DMS153 (cell line): Measurements from ENCODE around the gene SIMC1.

Experiments used
- DNase-seq: peaks from one replicate; lab custom pipeline; 2025; lab: John Stamatoyannopoulos, UW

SIMC1 gene

DNA sequence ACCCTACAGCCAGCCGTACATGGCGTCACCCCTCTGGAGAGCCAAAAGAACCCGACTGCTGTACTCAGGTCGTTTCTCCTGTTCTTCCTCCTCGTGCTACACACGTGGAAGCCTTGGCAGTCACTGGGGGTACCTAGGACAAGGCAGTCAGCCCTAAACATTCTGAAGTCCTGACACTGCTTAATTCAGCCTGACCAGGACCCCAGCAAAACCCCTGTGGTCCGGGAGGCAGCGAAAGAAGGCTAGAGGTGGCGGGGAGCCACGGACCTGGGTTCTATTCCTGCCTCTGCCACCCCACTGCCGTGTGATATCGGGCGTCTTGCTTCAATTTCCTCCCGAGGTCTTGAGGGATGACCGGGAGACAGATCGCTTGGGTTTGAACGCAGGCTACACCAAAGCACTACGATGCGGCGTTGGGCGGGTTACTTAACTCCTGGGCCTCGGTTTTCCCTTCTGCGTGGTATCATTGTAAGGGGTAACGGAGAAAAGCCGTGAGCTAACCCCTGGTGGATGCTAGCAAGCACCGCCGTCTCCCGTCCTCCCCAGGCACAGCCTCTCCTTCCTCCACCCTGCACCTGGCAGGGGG lies 126.6 kb downstream of the SIMC1 start:
- no peak for DNase-seq

DNA sequence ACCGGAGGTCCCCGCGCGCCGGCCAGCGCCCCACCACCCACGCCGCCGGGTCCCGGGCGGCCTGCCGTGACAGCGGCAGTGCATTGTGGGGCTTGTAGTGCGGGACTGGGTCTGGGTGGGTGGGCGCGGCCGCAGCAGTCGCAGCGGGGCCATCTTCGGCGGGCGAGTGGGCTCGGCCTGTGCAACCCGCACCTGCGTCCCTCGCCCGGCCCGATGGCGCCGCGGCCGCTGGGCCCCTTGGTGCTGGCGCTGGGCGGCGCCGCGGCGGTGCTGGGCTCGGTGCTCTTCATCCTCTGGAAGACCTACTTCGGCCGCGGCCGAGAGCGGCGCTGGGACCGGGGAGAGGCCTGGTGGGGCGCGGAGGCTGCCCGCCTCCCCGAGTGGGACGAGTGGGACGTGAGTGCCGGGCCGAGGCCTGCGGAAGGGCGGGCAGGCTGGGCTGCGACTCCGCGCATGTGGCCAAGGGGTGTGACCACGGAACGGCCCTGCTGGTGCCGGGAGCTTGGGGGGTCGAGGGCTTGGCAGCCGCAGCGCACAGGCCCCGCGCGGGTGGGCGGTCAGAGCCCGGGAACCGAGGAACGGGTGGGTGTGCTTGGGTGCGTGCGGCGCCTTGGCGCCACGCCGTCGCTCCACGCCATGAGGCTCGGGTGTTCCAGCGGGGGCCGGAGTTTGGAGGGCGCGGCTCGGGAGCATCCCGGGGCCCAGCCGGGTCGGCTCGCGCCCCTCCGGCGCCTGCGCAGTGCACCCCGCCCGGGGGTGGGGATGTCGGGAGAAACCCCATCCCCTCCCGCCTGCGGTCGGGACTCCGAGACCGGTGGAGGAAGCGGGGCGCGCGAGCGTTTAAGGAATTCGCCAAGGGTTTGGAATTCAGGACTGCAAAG lies 127.4 kb downstream of the SIMC1 start, which contains the start of gene ARL10:
TSS of gene ARL10 (plus strand) at position 137 of the 881 bp plus-strand sequence. CDS start at position 214, 77 bp downstream.
- DNase-seq = no peak

DNA sequence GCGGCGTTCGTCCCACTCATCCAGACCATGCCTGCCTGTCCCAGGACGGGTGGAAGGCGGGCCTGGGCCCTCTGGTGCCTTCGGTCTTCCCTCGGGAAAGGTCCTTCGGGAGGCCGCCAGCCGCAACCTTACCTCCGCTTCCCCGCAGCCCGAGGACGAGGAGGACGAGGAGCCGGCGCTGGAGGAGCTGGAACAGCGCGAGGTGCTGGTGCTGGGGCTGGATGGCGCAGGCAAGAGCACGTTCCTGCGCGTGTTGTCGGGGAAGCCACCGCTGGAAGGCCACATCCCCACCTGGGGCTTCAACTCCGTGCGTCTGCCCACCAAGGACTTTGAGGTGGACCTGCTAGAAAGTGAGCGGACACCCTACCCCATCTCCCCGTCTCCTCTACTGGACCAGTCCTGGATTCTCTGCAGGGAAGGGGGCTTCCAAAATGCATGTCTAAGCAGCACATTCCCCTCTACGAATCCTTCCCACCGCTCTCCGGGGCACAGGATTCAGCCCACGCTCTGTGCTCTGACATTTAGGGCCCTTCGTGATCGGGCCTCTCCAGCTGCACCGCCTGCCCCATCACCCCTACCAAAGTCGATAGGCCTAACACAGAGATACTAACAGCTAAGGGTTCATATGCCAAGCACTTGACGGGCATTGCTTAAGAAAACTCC lies 128.1 kb downstream of the SIMC1 start:
- no peak for DNase-seq

DNA sequence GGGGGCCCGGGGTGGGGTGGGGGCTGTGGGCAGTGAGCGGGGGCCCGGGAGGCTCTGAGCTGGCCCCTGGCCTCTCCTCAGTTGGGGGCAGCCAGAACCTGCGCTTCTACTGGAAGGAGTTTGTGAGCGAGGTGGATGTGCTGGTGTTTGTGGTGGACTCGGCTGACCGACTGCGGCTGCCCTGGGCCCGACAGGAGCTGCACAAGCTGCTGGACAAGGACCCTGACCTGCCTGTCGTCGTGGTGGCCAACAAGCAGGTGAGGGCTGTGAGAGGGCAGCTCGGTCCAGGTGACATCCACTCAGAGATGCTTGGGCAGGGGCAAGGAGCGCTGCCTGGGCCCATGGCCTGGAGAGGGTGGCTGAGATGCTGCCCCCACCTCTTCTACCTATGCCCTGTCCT lies 130.5 kb downstream of the SIMC1 start:
- DNase-seq = no peak

DNA sequence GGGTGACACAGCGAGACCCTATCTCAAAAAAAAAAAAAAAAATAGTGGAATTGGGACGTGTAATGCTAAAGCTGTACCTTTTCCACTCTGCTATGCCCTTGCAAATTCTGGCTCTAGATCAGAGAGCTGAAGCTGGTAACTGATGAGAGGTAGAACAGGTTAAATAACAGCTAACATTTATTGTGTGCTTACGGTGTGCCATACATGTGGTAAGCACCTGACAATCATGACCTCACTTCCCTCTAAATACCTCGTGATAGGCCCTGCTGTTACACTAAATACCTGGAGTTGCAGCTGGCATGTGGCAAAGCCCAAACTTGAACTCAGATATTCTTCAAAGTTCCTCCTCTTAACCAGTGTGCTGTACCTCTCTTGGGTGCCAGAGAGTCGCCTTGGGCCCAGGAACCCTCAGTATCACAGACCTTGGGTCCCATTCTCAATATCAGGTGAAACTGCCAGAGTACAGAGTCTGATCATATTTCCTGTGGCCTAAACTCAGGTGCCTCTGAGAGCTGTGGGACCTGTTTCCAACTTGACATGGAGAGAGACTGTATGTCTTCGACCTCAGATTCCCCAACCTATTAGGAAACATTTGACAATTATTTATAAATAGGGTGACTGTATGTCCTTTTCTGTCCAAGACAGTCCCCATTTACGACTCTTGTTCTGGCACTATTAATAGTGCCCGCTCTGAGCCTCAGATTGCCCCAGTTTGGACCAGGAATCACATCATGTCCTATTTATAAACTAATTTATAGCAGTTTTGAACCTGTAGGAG lies 131.9 kb downstream of the SIMC1 start:
- DNase-seq = no peak

DNA sequence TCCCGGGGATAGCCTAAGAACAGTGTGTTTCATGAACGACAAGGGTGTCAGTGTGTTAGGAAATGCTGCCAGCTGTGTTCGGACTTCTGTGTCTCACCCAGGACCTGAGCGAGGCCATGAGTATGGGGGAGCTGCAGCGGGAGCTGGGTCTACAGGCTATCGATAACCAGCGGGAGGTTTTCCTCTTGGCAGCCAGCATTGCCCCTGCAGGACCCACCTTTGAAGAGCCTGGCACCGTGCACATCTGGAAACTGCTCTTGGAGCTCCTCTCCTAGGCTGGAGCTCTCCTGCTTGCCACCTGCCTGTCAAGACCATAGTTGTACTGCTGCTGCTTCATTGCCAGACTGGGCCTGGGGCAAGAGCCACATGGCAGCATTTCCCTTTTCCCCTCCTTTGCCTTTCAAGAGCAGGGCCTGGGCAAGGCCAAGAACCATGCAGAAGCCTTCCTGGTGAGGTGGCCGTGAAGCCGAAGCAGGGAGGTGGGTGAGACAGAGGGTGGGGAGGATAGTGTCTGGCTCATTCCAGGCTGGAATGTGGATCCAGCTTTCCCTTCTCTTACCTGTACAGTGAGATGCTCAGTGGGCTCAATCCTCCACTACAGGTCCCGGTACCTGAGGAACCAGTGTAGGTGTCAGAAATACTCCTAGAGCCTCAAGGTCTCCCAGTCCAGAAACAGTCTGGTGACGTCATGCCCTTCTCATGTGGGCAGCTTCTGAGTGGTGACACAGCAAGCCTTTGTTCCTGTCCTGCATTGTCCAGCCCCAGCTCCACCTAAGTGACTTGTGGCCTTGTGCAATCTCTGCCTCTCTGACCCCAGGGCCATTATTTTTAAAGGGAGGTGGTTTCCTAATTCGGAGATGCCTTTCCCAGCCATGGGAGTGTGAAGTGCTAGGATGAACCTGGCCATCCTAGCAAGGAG lies 133.7 kb downstream of the SIMC1 start:
- no peak for DNase-seq

DNA sequence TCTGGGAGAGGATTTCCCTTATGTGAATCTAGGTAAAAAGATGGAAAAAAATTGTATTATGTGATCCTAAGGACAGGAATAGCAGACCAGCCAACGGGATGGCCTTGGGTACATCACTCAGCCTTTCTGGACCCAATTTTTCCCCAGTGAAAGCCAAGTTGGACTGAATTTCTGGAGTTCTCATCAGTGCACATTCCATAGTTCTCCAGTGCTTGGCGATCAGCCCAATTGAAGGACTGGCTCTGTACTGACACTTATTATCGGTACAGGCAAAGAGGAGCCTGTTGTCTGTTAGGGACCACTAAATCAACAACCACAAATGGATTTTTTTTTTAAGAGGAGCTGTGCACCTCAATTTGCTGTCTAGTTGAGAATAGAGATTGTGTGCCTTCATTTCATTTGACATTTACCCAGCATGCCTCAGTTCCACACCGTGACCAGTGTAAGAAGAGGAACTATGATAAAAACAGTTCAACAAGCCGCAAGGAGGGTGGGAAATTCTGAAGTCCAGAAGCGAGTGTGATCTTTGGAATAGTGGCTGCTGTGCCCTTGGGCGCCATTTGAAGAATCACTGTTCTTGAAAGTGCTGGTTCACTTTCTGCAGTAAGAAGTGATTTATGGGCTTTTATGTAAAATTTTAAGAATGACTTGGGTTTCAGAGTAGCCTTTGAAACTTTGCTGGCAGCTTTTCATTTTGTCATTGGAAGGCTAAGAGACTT lies 135.0 kb downstream of the SIMC1 start:
- no peak for DNase-seq

DNA sequence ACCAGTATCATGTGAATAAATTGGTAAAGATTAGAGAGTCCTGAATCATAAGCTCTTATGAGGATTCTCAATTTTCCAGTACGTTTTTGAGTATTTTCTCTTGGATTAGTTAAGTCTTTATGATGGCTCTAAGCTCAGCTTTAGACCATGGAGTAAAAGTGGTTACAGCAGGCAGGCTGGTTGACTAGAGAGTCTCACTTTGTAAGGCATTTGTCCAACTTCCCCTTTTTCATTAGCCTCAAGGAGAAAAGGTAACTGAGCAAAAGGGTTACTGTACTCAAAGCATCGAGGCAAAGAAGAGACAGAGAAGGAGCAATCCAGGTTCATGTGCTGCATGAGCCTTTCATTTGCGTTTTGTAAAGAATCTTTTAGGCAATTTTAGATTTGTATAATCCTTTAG lies 141.7 kb downstream of the SIMC1 start:
- DNase-seq = no peak

DNA sequence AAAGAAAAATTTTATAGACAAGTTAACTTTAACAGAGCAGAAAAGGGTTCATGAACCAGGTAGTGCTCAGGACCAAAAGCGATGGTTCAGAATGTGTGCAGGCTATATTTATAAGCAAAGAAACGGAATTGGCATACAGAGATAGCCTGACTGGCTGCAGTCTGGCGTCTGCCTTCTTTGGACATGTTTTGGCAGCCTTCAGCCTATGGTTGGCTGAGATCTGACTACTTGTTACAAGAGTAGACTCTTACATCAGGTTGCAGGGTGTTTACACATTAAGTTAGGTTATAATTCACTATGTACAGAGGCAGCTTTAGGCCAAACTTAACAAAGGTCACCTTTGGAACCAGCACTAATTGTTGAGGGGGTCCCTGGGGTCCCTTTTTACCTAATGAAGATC lies 143.2 kb downstream of the SIMC1 start:
- no peak for DNase-seq

DNA sequence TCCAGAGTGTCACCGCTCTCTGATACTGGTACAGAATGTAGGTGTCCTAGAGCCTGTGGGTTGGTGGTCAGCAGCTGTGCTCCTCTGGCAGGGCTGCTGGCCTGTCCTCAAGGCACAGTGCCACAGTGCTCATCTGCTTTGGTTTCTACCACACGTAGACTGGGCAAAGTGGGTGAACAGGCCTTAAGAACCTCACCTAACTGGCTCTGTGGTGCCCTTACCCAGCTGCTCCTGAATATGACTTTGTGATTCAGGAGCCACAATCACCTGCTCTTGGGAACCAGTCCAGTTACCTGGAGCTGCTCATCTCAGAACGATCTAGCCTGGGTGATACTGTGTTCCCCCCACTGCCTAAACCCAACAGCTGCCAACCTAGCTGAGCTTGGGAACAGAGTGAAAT lies 143.8 kb downstream of the SIMC1 start:
- no peak for DNase-seq

DNA sequence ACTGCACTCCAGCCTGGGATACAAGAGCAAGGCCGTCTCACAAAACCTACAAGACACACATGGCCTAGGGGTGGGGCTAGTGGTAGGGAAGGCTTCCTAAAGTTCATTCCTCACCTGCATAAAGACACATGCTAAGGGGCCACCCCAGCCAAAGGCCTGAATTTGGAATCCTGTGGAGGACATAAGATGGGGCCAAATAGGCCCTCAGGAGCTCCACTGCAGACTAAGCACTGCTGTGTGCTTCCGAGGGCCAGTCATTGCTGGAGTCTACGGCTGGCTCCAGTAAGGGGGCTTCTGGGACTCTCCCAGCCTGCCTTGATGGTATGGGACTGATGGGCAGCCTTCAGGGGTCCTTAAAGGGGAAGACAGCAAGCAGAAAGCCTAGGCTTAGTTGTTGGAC lies 144.5 kb downstream of the SIMC1 start:
- no peak for DNase-seq

DNA sequence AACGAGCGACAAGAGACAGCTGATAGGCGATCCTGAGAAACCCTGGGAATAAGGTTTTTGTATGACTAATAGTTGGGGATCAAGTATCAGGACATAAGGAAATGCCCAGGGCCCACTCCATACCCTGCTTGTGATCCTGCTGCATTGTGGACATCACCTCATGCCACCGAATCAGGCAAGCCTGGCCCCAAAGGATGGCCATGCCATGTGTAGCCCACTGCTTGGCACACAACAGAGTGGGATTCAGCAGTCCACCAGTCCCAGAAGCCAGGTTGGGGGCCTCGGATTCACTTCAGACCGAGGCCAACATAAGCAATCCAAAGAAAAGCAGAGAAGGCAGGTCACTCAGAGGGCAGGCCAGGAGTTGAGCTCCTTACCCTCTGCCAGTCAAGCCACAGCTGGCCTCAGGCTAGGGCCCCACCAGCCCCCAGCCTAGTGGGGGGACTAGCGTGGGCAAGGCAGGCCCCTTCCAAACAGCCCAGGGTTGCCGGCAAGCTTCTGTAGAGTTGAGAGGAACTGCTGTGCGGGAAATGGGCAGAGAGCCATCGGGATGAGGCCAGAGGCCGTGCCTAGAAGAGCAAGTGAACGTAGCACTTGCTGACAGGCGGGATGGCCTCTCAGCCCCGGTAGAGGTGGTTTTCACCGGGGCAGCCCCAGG lies 145.2 kb downstream of the SIMC1 start:
- no peak for DNase-seq

DNA sequence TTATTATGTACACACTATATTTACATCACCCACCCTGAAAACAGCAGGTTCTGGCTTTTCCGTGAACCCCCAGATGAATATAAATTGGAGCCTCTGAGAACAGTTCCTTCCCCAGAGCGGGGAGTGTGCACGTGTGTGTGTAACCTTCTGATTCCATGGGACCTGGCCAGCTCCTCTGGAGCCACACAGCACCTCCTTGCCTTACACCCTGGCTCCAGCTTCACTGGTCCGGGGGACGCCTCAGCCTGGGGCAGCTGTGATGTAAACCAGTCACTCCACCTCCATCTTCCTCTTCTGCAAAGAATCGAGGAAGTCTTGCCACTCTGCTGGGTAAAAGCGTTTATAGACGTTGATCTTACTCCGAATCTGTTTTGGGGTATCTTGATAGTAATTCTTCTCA lies 145.7 kb downstream of the SIMC1 start:
- no peak for DNase-seq

DNA sequence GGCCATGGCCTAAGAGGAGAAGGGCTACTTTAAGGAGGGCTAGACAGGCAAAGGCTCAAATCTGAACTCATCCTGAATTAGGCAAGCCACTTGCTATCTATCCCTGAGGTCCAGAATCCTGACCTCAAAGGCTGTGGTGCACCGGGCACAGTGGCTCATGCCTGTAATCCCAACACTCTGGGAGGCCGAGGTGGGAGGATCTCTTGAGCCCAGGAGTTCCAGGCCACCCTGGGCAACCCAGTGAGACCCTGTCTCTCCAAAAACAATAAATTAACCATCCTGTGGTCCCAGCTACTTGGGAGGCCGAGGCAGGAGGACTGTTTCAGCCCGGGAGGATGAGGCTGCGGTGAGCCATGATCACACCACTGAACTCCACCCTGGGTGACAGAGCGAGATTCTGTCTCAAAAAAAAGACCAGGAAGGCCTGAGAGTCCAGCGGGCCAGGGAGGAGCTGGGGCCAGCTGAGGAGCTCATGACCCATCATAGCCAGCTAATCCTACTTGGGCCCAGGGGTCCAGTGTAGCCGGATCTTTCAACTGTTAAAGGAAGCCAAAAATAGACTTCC lies 146.2 kb downstream of the SIMC1 start:
- no peak for DNase-seq

DNA sequence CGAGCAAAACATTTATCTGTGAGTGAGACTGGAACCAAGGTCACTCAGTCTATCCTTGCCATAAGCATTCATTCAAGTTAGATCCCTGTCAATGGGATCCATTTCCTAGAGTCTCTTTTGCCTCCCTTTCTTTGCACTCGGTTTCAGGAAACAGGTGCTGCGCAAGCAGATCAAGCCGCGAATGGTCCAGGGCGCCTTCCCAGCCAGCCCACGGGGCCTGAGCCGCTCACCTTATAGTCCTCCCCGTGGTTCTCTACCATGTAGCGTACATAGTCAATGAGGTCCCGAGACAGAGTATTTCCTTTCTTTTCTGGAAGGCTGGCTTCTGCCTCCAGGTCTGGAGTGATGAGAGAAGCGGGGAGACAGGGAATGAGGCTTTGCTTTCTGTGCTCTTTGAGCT lies 146.8 kb downstream of the SIMC1 start:
- no peak for DNase-seq

DNA sequence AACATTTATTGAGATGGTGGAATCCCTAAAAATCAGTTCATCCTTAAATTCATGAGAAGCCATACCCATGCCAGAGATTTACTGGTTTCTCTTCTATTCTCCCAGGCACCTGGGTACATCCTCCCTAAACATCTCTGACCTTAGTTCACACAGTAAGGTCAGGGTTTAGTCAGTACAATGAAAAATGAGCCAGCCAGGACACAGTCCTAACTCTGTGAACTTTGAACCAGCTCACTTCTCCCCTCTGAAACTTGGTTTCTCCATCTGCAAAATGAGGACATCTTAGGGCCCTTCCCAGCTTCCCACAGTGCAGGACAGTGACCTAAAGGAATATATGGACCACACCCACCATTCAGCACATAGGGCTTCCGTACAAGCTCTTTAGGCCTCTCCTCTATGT lies 148.3 kb downstream of the SIMC1 start:
- no peak for DNase-seq

DNA sequence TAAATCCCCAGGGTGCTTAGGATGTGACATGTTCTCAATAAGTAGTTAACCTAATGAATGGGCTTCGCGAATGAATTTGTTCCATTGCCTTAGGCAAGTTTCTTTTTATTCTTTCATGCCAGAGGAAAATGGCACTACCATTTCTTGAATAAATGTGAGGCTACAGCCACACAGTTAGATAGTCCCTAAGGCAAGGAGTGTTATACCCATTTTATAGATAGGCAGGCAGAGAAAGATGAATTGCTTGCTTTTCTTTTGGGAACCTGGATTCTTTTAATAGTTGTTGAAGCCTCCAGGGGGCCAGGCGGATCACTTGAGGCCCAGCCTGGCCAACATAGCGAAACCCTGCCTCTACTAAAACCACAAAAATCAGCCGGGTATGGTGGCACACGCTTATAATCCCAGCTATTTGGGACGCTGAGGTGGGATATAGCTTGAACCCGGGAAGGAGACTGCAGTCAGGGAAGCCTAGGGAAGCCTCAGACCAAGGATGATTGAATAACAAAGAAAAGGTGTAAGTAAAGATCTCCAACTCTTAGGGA lies 149.2 kb downstream of the SIMC1 start:
- DNase-seq = no peak

DNA sequence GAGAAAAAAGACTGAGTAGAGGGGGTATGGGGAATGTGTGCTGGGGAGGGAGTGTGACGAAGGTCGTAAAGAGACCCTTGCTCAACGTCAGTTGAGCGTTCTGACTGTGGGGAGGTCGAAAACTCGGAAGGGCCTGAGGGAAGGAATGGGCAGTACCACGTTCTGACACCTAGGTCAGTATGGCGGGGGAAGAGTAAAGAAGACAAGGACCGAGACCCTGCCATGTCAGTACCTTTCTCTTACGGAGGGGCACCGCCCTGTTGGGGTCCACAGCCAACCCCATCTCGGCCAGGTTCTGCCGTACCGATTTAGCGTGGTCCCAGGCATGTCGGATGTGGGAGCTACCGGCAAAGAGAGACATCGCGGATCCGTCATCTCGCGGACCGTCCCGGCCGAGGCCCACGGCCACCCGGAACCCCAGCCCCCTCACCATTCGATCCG lies 149.8 kb downstream of the SIMC1 start:
- no peak for DNase-seq

DNA sequence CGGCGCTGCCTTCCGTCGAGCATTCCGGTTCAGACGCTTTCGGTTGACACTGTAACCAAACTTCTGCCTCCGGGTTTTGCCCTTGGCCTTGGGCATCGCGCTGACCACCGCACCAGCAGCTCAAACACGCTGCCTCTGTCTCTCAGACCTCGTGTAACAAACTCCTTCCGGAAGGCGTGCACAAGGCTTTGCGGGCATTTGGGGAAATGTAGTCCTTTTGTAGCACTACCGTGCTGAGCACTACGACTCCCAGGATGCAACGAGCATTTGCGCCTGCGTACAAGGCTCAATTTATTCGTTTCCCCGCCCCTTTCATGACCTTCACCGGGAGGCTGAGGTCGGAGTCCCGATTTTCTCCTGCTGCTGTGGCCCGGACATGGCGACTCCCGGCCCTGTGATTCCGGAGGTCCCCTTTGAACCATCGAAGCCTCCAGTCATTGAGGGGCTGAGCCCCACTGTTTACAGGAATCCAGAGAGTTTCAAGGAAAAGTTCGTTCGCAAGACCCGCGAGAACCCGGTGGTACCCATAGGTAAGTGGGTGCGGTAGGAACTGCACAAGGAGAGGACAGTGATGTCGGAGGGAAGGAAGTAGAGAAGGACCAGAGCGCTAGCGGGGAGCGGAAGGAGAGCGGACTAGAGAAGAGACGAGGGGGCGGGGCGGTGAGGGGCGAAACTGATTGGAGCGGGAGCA lies 150.4 kb downstream of the SIMC1 start, which contains the start of the genes HIGD2A and NOP16:
TSS of gene HIGD2A (plus strand) at position 308 of the 691 bp plus-strand sequence. CDS start at position 377, 69 bp downstream.
TSS of gene NOP16 (minus strand) at position 155 of the 691 bp plus-strand sequence. CDS start at position 96, 59 bp downstream.
- peak; percentile 85 for DNase-seq
